ENCODE data around the gene TSPAN4.

Gene TSPAN4

DNA sequence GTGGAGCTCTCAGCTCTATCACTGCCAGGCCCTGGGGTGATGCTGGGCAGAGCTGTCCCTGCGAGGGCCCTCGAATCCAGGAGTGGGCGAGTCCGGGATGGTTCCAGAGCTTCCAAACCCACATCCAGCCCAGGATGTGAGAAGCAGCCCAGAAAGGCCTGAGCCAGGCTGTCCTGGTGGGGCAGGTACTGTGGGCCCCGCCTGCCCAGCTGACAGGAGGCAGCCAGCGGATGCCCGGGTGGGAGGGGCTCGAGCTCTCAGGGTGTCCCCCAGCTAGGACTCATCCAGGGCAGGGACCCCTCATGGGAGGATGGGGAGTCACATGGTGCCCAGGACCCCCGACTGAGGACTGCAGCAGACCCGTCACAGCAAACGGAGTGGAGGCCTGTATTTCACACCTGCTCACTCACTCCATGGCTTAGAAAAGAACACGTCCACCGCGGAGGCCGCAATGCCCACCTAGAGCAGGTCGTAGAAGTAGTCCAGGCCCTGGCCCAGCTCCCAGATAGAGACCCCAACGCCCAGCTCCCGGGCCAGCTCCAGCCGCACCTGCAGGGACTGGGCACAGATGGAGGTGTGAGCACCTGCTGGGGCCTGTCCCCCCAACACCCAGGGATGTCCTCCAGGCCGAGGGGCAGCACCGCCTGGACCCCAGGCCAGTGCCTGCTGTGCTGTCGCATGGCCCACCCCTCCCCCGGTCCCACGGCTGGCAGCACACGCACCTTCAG lies 26.9 kb downstream of the TSPAN4 start:
- no peaks in the 10 kb centered on the region for H3K27me3 ChIP-seq
- H3K9me3 ChIP-seq = no peaks in the 10 kb centered on the region
- no peak overlapping the region for H3K4me3 ChIP-seq
- peaks cover 25% of the 10 kb centered on the region for H4K20me1 ChIP-seq
- peaks cover 75% of the 10 kb centered on the region for H3K36me3 ChIP-seq
- H3K9ac ChIP-seq = no peak overlapping the region
- no peak for TF ChIP-seq Cebpa-rat (IDR thresholded peaks at IDR 0.05)
- no peaks in the 10 kb centered on the region for H3K4me1 ChIP-seq
- no peak overlapping the region for H3K4me2 ChIP-seq
- no peak overlapping the region for H3K27ac ChIP-seq

DNA sequence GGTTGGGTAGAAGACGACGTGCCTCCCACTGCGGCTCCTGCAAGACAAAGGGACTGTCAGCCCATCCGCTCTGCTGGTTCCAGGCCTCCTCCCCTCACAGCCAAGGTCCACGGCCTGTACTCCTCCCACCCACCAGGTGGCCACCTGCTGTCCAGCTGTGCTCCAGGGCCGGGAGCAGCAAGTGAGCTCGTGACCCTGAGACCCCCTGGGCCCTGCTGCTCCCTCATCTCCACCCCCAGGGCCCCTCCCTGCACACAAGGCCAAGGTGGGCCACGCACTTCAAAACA lies 27.4 kb downstream of the TSPAN4 start:
- peaks cover 75% of the 10 kb centered on the region for H3K36me3 ChIP-seq
- no peak overlapping the region for H3K4me2 ChIP-seq
- no peak overlapping the region for H3K27ac ChIP-seq
- TF ChIP-seq Cebpa-rat (IDR thresholded peaks at IDR 0.05) = no peak
- no peak overlapping the region for H3K4me3 ChIP-seq
- H3K9ac ChIP-seq = no peak overlapping the region
- no peaks in the 10 kb centered on the region for H3K9me3 ChIP-seq
- 0 out of 2 replicates have a peak, but pooled peaks cover 23% of the 10 kb centered on the region for H4K20me1 ChIP-seq
- H3K27me3 ChIP-seq = no peaks in the 10 kb centered on the region
- no peaks in the 10 kb centered on the region for H3K4me1 ChIP-seq

DNA sequence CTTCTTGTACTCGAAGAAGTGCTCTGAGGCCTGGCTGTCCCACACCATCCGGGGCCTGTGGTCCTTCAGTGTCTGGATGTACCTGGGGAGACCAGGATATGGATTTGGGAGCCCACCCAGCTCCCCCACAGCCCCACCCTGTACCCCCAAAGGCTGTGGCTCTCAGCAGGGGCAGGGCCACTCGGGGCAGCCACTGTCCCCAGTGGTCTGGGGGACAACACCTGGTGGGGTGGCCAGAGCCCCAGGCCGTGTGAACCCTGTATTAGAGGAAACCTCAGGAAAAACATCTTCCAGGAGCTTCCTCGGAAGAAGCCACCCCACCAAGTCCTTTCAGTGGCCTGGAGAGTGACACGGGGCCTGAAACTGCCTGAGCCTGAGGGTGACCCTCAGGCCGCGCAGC lies 27.8 kb downstream of the TSPAN4 start:
- H3K4me2 ChIP-seq = no peak overlapping the region
- peaks cover 75% of the 10 kb centered on the region for H3K36me3 ChIP-seq
- H3K4me3 ChIP-seq = no peak overlapping the region
- H3K9me3 ChIP-seq = no peaks in the 10 kb centered on the region
- no peaks in the 10 kb centered on the region for H3K27me3 ChIP-seq
- no peak for TF ChIP-seq Cebpa-rat (IDR thresholded peaks at IDR 0.05)
- no peak overlapping the region for H3K9ac ChIP-seq
- no peak overlapping the region for H3K27ac ChIP-seq
- no peaks in the 10 kb centered on the region for H3K4me1 ChIP-seq
- 0 out of 2 replicates have a peak, but pooled peaks cover 23% of the 10 kb centered on the region for H4K20me1 ChIP-seq

DNA sequence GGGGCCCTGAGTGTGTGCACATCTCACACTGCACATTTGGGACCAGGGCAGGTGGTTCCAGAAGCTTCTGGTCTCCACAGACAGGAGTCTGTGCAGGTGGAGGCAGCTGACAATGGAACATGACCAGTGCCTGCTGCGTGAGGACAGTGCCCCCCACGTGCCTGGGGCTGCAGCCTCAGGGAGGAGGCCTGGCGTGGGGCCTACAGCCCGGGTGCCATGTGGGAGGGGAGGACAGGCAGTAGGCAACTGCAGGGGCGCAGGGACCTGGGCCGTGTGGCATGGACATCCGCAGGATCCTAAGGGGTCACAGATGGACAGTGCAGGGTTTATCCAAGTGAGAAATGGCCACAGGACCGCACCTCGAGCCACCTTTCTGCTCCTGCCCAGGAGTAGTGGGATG lies 28.8 kb downstream of the TSPAN4 start:
- H3K9ac ChIP-seq = no peak overlapping the region
- no peak for TF ChIP-seq Cebpa-rat (IDR thresholded peaks at IDR 0.05)

DNA sequence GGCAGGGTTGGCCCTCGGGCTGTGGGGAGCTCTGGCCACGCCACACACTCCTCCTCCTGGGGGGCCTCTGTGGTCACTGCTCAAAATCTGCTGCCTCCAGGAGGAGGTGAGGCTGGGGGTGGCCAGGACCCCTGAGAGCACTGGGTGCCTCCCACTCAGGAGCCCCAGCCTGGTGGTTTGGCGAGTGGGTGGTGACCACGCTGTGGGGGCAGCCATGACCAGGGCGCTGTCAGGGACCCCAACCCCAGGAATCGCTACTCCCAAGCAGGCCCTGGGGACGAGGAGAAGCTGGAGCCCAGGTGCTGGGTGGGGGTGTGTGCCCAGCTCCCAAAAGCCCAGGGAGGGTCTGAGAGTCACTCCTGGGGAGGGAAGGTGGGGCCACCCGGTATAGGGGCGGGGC lies 30.1 kb downstream of the TSPAN4 start:
- Histone ChIP-seq H3K36me3 (peaks cover 82% of the 10 kb centered on the region), H3K9ac (no peak overlapping the region), H4K20me1 (peaks cover 39% of the 10 kb centered on the region; the same call in 1 of the 2 replicates), H3K4me1 (no peaks in the 10 kb centered on the region), H3K27me3 (no peaks in the 10 kb centered on the region), H3K4me3 (no peak overlapping the region), H3K9me3 (no peaks in the 10 kb centered on the region), H3K4me2 (no peak overlapping the region), H3K27ac (no peak overlapping the region)
- no peak for TF ChIP-seq Cebpa-rat (IDR thresholded peaks at IDR 0.05)

More for the DNA sequence above, 28.8 kb downstream of the TSPAN4 start:
- Histone ChIP-seq H3K4me2 (no peak overlapping the region), H3K9me3 (no peaks in the 10 kb centered on the region), H3K27ac (no peak overlapping the region), H3K36me3 (peaks cover 76% of the 10 kb centered on the region), H3K27me3 (no peaks in the 10 kb centered on the region), H3K4me1 (no peaks in the 10 kb centered on the region), H4K20me1 (peaks cover 32% of the 10 kb centered on the region; the same call in 1 of the 2 replicates), H3K4me3 (no peak overlapping the region)

DNA sequence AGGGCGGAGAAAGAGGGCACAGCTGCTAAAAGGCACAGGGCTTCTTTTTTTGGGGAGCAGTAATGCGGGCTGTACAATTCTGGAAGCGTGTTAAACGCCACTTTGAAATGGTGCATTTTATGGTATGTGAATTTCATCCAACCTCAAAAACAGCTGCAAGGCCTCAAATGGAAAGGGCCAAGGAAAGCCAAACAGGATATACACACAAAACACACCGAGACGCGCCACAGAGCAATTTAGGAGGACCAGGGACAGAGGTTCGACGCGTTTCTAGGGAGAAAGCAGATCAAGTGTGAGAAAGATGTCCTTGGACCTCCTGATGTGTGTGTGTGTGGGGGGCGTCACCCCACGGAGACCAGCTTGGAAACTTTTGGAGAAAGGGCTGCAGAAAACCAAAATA lies 31.1 kb downstream of the TSPAN4 start:
- H4K20me1 ChIP-seq = peaks cover 34% of the 10 kb centered on the region; the same call in 1 of the 2 replicates
- H3K4me2 ChIP-seq = no peak overlapping the region
- no peak overlapping the region for H3K27ac ChIP-seq
- H3K9me3 ChIP-seq = no peaks in the 10 kb centered on the region
- H3K4me3 ChIP-seq = no peak overlapping the region
- H3K4me1 ChIP-seq = no peaks in the 10 kb centered on the region
- no peak overlapping the region for H3K9ac ChIP-seq
- TF ChIP-seq Cebpa-rat (IDR thresholded peaks at IDR 0.05) = no peak
- H3K36me3 ChIP-seq = peaks cover 83% of the 10 kb centered on the region
- no peaks in the 10 kb centered on the region for H3K27me3 ChIP-seq

DNA sequence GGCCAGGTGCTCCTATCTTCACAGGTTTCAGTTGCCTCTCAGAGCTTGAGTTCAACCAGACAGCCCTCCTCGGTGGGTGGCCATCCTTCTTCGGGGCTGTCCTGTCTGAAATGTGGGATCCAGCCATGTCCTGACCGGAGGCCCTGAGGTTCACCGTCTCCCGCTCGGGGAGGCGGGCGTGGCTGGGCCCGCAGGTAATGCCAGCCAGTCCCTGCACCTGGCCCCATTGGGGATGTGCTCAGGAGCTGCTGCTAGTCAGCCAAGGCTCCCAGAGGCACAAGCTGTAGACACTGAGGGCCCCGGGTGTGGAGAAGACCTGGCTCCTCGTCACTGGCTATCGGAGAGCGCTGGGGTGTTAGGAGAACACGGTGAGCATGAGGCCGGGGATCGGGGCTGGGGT lies 32.6 kb downstream of the TSPAN4 start:
- Histone ChIP-seq H3K27ac (no peak overlapping the region), H3K4me3 (no peak overlapping the region), H3K4me1 (no peaks in the 10 kb centered on the region), H4K20me1 (peaks cover 33% of the 10 kb centered on the region), H3K9ac (no peak overlapping the region), H3K27me3 (no peaks in the 10 kb centered on the region), H3K36me3 (peaks cover 83% of the 10 kb centered on the region), H3K4me2 (no peak overlapping the region), H3K9me3 (no peaks in the 10 kb centered on the region)
- no peak for TF ChIP-seq Cebpa-rat (IDR thresholded peaks at IDR 0.05)

DNA sequence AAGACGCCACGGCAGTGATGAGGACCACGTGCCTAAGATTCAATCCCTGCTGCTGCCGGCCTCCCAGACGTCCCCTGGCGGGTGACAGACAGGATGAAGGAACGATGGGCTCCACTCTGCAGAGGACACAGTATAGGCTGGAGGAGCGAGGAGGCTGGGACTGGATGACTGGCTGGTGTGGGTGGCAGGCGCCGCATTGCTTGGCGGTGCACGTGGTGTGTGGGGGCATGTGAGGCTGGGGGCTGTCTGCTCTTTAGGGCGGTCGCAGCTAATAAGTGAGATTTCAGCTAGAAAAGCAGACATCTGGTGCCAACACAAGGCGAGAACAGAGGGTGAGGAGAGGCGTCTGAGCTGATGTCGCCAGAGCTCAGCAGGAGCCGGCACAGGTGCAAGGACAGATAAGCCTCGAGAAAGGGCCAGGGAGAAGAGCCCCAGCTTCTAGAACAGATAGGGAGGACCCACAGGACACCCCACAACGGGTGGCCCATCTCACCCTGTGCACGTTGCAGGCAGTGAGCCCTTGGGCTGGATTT lies 33.2 kb downstream of the TSPAN4 start:
- Histone ChIP-seq H3K27me3 (no peaks in the 10 kb centered on the region), H3K4me3 (no peak overlapping the region), H3K36me3 (peaks cover 89% of the 10 kb centered on the region), H3K9ac (no peak overlapping the region), H3K4me2 (no peak overlapping the region), H3K4me1 (no peaks in the 10 kb centered on the region), H3K27ac (no peak overlapping the region), H3K9me3 (no peaks in the 10 kb centered on the region), H4K20me1 (peaks cover 37% of the 10 kb centered on the region)
- TF ChIP-seq Cebpa-rat (IDR thresholded peaks at IDR 0.05) = no peak

DNA sequence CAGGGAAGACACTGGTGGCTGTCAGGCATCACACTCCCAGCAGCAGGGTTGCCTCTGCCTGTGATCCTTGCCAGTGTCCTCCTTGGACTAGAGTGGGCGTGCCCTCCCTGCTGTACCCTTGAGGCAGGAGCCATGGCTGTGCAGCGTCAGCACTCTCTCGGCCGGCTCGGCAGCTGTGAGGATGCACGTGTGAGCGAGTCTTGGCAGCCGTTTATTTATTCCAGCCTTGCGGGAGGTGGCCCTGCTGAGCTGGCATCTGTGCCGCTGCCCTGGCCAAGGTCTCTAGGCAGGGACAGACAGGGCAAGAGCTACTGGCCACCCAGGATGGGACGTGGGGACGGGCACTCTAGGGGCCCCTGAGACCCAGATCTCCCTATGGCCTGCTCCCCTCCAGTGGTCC lies 33.9 kb downstream of the TSPAN4 start:
- H3K4me1 ChIP-seq = no peaks in the 10 kb centered on the region
- peaks cover 37% of the 10 kb centered on the region for H4K20me1 ChIP-seq
- no peaks in the 10 kb centered on the region for H3K9me3 ChIP-seq
- no peaks in the 10 kb centered on the region for H3K27me3 ChIP-seq
- no peak overlapping the region for H3K4me3 ChIP-seq
- no peak for TF ChIP-seq Cebpa-rat (IDR thresholded peaks at IDR 0.05)
- H3K27ac ChIP-seq = no peak overlapping the region
- H3K36me3 ChIP-seq = peaks cover 94% of the 10 kb centered on the region
- H3K4me2 ChIP-seq = no peak overlapping the region
- no peak overlapping the region for H3K9ac ChIP-seq

DNA sequence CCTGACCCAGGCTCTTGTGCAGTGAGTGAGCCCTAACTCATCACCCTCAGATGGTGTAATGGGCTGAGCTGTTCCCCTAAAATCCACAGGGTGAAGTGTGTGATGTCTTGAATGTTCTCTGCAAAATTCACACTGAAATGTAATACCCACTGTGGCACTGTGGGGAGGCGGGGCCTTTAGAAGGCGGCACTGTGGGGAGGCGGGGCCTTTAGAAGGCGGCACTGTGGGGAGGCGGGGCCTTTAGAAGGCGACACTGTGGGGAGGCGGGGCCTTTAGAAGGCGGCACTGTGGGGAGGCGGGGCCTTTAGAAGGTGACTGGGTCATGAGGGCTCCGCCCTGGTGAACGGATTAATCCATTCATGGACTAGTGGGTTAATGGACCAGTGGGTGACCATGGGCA lies 34.9 kb downstream of the TSPAN4 start:
- H3K27me3 ChIP-seq = no peaks in the 10 kb centered on the region
- H3K4me1 ChIP-seq = peaks cover 2% of the 10 kb centered on the region; the same call in 1 of the 2 replicates
- no peak overlapping the region for H3K9ac ChIP-seq
- no peak overlapping the region for H3K4me2 ChIP-seq
- no peak for TF ChIP-seq Cebpa-rat (IDR thresholded peaks at IDR 0.05)
- H3K27ac ChIP-seq = no peak overlapping the region
- no peaks in the 10 kb centered on the region for H3K9me3 ChIP-seq
- no peak overlapping the region for H3K4me3 ChIP-seq
- H4K20me1 ChIP-seq = peaks cover 35% of the 10 kb centered on the region
- peaks cover 98% of the 10 kb centered on the region for H3K36me3 ChIP-seq

All from BLaER1 (cell line).